AG09309 (cell line): ENCODE measurements around the gene ZBTB18.

Source experiments
- DNase-seq: peaks from one replicate; pipeline ENCODE4 v3.0.0-alpha.2; 2010; ENCODE audit warnings: low read depth
- H3K4me3 ChIP-seq: 2 replicates; pipeline ENCODE4 v1.5.1; 2011; ENCODE audit warnings: mild to moderate bottlenecking, low read depth, low read length, moderate library complexity; ENCODE audit not compliant: control insufficient read depth
- TF ChIP-seq, protein P1 (sequence below): IDR thresholded peaks from 2 replicates; pipeline ENCODE4 v1.5.1; 2011; ENCODE audit warnings: mild to moderate bottlenecking, low read depth, low read length, inconsistent platforms; ENCODE audit not compliant: insufficient read depth, control insufficient read depth; ENCODE audit errors: missing control alignments

Gene ZBTB18

DNA sequence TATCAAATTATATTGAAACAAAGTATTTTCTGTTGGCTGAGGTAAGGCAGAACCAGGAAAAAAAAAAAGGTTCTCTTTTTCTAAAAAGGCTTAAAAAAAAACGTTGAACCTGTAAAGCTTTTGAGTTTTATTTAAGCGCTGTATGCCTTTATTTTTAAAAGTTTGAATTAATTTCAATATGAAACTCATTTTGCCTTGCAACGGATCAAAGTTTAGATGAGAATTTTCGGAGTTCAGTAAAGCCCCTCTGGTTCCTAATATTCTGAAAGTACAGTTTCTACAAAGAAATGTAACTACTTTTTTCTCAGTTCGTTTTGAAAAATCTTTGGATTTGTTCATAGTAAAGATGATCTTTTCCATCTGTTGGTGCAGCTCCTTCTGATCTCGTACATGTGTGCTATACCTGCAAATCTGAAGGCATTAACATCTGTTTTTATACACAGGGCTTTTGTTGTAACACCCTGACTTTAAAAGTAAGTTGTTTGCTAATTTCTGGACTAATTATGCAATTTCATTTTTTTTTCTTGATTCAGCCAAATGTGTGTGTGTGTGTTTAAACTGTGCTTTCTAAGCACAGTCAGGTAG lies 1.7 kb downstream of the ZBTB18 start:
- TF ChIP-seq, protein P1, sequence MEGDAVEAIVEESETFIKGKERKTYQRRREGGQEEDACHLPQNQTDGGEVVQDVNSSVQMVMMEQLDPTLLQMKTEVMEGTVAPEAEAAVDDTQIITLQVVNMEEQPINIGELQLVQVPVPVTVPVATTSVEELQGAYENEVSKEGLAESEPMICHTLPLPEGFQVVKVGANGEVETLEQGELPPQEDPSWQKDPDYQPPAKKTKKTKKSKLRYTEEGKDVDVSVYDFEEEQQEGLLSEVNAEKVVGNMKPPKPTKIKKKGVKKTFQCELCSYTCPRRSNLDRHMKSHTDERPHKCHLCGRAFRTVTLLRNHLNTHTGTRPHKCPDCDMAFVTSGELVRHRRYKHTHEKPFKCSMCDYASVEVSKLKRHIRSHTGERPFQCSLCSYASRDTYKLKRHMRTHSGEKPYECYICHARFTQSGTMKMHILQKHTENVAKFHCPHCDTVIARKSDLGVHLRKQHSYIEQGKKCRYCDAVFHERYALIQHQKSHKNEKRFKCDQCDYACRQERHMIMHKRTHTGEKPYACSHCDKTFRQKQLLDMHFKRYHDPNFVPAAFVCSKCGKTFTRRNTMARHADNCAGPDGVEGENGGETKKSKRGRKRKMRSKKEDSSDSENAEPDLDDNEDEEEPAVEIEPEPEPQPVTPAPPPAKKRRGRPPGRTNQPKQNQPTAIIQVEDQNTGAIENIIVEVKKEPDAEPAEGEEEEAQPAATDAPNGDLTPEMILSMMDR: no peak
- no peak overlapping the region for H3K4me3 ChIP-seq
- no peak for DNase-seq

DNA sequence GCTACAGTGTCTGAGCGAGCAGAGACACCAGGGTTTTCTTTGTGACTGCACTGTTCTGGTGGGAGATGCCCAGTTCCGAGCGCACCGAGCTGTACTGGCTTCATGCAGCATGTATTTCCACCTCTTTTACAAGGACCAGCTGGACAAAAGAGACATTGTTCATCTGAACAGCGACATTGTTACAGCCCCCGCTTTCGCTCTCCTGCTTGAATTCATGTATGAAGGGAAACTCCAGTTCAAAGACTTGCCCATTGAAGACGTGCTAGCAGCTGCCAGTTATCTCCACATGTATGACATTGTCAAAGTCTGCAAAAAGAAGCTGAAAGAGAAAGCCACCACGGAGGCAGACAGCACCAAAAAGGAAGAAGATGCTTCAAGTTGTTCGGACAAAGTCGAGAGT lies 2.7 kb downstream of the ZBTB18 start:
- H3K4me3 ChIP-seq: no peak overlapping the region
- DNase-seq: no peak
- TF ChIP-seq, protein P1: no peak

DNA sequence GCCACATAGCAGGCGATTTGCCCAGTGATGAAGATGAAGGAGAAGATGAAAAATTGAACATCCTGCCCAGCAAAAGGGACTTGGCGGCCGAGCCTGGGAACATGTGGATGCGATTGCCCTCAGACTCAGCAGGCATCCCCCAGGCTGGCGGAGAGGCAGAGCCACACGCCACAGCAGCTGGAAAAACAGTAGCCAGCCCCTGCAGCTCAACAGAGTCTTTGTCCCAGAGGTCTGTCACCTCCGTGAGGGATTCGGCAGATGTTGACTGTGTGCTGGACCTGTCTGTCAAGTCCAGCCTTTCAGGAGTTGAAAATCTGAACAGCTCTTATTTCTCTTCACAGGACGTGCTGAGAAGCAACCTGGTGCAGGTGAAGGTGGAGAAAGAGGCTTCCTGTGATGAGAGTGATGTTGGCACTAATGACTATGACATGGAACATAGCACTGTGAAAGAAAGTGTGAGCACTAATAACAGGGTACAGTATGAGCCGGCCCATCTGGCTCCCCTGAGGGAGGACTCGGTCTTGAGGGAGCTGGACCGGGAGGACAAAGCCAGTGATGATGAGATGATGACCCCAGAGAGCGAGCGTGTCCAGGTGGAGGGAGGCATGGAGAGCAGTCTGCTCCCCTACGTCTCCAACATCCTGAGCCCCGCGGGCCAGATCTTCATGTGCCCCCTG lies 3.3 kb downstream of the ZBTB18 start:
- DNase-seq: no peak
- TF ChIP-seq, protein P1: no peak
- H3K4me3 ChIP-seq: no peak overlapping the region

DNA sequence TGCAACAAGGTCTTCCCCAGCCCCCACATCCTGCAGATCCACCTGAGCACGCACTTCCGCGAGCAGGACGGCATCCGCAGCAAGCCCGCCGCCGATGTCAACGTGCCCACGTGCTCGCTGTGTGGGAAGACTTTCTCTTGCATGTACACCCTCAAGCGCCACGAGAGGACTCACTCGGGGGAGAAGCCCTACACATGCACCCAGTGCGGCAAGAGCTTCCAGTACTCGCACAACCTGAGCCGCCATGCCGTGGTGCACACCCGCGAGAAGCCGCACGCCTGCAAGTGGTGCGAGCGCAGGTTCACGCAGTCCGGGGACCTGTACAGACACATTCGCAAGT lies 3.8 kb downstream of the ZBTB18 start:
- TF ChIP-seq, protein P1: no peak
- no peak for DNase-seq
- no peak overlapping the region for H3K4me3 ChIP-seq

DNA sequence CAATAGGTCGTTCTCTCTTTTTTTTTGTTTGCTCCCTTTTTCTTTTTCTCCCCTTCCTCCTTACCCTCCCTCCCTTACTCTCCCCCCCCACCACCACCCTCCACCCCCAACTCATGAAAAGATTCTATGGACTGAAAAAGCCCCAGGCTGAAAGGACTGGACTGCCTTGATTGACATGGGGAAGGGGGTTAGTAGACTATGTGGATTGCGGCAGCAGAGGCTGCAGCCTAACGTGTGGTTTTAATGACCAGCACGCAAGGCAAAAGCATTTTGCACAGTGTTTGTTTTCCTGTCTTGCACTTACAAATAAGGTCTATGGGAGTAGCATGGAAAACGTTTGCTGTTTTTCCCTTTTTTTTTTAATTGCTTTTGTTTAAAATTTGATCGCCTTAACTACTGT lies 5.5 kb downstream of the ZBTB18 start:
- no peak for DNase-seq
- no peak overlapping the region for H3K4me3 ChIP-seq
- TF ChIP-seq, protein P1: no peak

DNA sequence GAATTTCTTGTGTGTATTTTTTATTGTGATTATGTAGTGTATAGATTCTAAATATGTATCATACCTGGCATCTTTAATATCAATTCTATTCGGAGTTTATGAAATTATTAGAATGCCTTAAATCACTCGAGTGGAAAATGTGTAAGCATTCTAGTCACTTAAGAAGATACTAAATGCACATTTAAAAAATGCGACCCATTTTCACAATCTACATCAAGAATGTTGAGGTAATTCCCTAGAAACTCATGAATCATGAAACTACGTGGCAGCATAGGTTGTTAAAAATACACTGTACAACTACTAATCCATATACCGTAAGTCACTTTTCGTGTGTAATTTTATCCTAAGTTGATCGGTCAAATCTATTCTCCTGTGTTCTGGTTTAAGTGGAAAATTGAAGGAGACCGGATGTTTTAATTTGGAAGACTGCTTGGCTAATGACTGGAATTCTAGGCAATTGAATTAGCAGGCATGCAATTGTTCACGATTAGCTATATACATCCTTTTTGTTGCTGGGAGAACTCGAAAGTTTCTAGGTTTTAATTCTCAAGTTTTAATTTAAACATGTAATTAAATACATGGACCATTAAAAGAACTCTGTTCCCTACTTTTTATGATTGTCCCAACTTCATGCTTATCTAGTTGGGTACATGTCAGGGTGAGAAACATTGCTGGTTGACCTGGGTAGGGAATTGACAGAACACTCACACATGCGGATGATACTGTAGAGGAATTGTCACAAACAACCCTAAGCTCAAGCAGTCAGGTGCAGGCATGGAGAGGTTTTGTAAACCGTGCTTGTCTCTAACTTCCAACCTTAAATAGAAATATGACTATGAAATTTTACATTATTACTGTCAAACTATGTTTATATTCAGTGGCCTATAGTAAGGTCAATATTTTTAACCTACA lies 6.6 kb downstream of the ZBTB18 start:
- no peak overlapping the region for H3K4me3 ChIP-seq
- DNase-seq: no peak
- TF ChIP-seq, protein P1: no peak
